ENCODE measurements around the gene MMP24.
"Not testable (repeated sequence)": the region's sequence is repeated elsewhere in the genome, so short reads cannot be mapped to it uniquely, and the experiment has no call there.

- TF ChIP-seq, protein P1, sequence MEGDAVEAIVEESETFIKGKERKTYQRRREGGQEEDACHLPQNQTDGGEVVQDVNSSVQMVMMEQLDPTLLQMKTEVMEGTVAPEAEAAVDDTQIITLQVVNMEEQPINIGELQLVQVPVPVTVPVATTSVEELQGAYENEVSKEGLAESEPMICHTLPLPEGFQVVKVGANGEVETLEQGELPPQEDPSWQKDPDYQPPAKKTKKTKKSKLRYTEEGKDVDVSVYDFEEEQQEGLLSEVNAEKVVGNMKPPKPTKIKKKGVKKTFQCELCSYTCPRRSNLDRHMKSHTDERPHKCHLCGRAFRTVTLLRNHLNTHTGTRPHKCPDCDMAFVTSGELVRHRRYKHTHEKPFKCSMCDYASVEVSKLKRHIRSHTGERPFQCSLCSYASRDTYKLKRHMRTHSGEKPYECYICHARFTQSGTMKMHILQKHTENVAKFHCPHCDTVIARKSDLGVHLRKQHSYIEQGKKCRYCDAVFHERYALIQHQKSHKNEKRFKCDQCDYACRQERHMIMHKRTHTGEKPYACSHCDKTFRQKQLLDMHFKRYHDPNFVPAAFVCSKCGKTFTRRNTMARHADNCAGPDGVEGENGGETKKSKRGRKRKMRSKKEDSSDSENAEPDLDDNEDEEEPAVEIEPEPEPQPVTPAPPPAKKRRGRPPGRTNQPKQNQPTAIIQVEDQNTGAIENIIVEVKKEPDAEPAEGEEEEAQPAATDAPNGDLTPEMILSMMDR (IDR thresholded peaks at IDR 0.05; ENCODE audit: low read length), result not testable (repeated sequence)
- TF ChIP-seq EZH2 (IDR thresholded peaks at IDR 0.05; ENCODE audit: borderline replicate concordance, low read length), result not testable (repeated sequence)
Observed at GRCh38 chr20:35252598-35252997, 26.1 kb downstream of the MMP24 start.

All from OCI-LY1 (cell line).